Mammary epithelial cell (primary cell): ENCODE results near the gene ITIH2.

Source experiments
- EZH2 ChIP-seq: IDR thresholded peaks from 2 replicates; pipeline ENCODE4 v1.6.1; 2012; ENCODE audit warnings: low read length, inconsistent platforms, borderline replicate concordance
- TF ChIP-seq, protein P1 (sequence below), 2 donors: IDR thresholded peaks in 1 of 2; conservative IDR thresholded peaks in 1 of 2; 2 replicates each; pipeline ENCODE4 v1.5.1; 2011 to 2012; ENCODE audit warnings: inconsistent platforms in 2 of 2, low read length in 2 of 2, mild to moderate bottlenecking in 2 of 2, control low read depth in 1 of 2, low read depth in 1 of 2; ENCODE audit not compliant: insufficient read depth in 1 of 2; ENCODE audit errors: extremely low read depth in 1 of 2

DNA sequence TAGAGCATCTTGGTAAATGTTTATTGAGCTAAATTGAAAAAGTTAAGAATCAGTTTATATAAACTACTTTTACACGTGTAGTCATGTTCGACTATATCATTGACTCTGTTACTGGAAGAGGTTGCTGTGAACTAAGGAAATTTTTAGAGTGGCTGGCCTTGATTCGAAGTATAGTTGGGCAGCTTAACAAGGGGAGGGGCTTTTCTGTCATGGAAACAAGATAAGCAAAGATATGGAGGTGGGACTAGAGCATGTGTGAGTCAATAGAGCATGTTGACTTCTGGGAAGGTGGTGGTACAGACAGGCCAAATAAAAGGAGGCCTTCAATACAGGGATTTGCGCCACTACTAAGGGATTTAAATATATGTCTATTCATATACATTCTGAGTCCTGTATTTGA is 92.5 kb downstream of the ITIH2 start:
- TF ChIP-seq, protein P1, sequence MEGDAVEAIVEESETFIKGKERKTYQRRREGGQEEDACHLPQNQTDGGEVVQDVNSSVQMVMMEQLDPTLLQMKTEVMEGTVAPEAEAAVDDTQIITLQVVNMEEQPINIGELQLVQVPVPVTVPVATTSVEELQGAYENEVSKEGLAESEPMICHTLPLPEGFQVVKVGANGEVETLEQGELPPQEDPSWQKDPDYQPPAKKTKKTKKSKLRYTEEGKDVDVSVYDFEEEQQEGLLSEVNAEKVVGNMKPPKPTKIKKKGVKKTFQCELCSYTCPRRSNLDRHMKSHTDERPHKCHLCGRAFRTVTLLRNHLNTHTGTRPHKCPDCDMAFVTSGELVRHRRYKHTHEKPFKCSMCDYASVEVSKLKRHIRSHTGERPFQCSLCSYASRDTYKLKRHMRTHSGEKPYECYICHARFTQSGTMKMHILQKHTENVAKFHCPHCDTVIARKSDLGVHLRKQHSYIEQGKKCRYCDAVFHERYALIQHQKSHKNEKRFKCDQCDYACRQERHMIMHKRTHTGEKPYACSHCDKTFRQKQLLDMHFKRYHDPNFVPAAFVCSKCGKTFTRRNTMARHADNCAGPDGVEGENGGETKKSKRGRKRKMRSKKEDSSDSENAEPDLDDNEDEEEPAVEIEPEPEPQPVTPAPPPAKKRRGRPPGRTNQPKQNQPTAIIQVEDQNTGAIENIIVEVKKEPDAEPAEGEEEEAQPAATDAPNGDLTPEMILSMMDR (conservative IDR thresholded peaks at IDR 0.05 in 1 of 2, IDR thresholded peaks at IDR 0.05 in 1 of 2; ENCODE audit: extremely low read depth in 1 of 2, insufficient read depth in 1 of 2, low read depth in 1 of 2, low read length in 2 of 2) = no peak
- no peak for TF ChIP-seq EZH2
